SW 1271 (cell line): Measurements from ENCODE around the gene MUSTN1.

Experiments
- DNase-seq, 2 experiments: peaks; one replicate each; lab custom pipeline; 2025; lab: John Stamatoyannopoulos, UW

MUSTN1 gene

DNA sequence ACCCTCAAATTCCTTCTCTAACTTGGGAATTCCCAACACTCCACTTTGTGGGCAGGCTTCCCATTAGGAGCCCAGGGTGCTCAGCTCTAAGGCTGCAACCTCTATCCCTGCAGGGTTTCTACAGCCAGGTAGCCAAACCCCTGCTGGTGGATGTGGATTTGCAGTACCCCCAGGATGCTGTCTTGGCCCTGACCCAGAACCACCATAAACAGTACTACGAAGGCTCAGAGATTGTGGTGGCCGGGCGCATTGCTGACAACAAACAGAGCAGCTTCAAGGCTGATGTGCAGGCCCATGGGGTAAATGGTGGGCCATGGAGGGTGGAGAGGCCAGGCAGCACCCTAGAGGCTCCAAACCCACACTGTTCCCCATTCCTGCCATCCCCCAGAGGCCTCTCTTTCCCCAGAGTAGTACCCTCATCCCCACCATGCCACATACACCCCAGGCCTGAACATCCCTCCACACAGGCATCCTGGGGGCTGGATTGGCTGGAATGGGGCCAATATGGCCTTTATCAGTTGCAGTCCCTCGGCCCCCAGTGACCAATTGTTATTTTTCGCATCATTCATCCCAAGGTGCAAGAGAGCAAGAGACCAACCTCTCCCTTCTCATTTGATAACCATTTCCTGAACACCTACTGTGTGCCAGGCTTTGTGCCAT, 49.8 kb downstream of the MUSTN1 start:
- DNase-seq, result no peak

DNA sequence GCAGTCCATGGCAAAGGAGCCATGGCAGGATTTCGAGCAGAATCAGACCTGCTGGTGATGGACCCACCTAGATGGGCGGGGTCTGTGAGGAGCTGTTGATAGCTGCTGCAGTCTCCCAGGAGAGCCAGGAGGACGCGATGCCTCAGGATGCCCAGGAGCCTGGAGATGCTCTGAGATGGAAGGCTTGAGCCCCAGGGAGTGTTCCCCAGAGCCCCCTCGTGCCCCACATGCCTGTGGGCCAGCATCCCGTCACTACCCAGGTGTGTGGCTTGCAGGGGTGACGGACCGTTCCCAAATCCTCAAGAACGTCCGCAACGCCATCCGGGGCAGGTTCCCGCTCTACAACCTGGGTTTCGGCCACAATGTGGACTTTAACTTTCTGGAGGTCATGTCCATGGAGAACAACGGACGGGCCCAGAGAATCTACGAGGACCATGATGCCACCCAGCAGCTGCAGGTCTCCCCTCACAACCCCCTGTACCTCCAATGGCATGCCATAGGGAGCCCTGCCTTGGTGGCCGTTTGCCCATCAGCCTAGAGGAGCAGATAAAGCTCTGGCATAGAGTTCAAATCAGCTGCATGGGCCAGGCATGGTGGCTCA, 50.7 kb downstream of the MUSTN1 start:
- DNase-seq, result no peak

- DNase-seq, result no peak
These were observed 51.6 kb downstream of the MUSTN1 start for GRCh38 chr3:52783211-52783555.
